Measurements from ENCODE around the gene HINT2. TPM values are rescaled to one million over a fixed set of nuclear protein-coding genes. Genes with fewer than 3 reads are reported as not detected.

HINT2 gene
- total RNA-seq, 6 experiments from 2014 or later: 23.3 to 35.3 (median 34.6) TPM

- DNase-seq: no peak
- Mint-ChIP-seq H3K27me3 (ENCODE audit: insufficient read depth) (peaks cover 4% of the 10 kb centered on the region), H3K4me1 (ENCODE audit: low read depth) (peaks cover 12% of the 10 kb centered on the region), H3K4me3 (no peak overlapping the region), H3K27ac (no peak overlapping the region), H3K36me3 (ENCODE audit: low read depth) (no peaks in the 10 kb centered on the region; the same call in 1 of the 2 replicates), H3K9me3 (no peaks in the 10 kb centered on the region)
- no peak for TF ChIP-seq CTCF (IDR thresholded peaks at IDR 0.05)
Measured at GRCh38 chr9:35839926-35840325, 25.1 kb upstream of the HINT2 start.

GRCh38 chr9:35836595-35836994 is 21.8 kb upstream of the HINT2 start:
- Mint-ChIP-seq H3K9me3 (no peaks in the 10 kb centered on the region), H3K4me1 (ENCODE audit: low read depth) (peaks cover 16% of the 10 kb centered on the region), H3K36me3 (ENCODE audit: low read depth) (no peaks in the 10 kb centered on the region; the same call in 1 of the 2 replicates), H3K27ac (no peak overlapping the region), H3K27me3 (ENCODE audit: insufficient read depth) (peaks cover 4% of the 10 kb centered on the region), H3K4me3 (no peak overlapping the region)
- no peak for DNase-seq
- TF ChIP-seq CTCF (IDR thresholded peaks at IDR 0.05): no peak

- Mint-ChIP-seq H3K9me3 (no peaks in the 10 kb centered on the region), H3K27me3 (ENCODE audit: insufficient read depth) (peaks cover 4% of the 10 kb centered on the region), H3K4me3 (no peak overlapping the region), H3K36me3 (ENCODE audit: low read depth) (no peaks in the 10 kb centered on the region; the same call in 1 of the 2 replicates), H3K27ac (no peak overlapping the region), H3K4me1 (ENCODE audit: low read depth) (peaks cover 23% of the 10 kb centered on the region)
- TF ChIP-seq CTCF (IDR thresholded peaks at IDR 0.05): no peak
- DNase-seq: no peak
Measured at GRCh38 chr9:35835766-35836165, 20.9 kb upstream of the HINT2 start.

GRCh38 chr9:35835216-35835632 is 20.4 kb upstream of the HINT2 start:
- Mint-ChIP-seq H3K4me1 (ENCODE audit: low read depth) (peaks cover 27% of the 10 kb centered on the region), H3K9me3 (no peaks in the 10 kb centered on the region), H3K4me3 (no peak overlapping the region), H3K27ac (no peak overlapping the region), H3K27me3 (ENCODE audit: insufficient read depth) (peaks cover 4% of the 10 kb centered on the region), H3K36me3 (ENCODE audit: low read depth) (no peaks in the 10 kb centered on the region; the same call in 1 of the 2 replicates)
- no peak for DNase-seq
- TF ChIP-seq CTCF (IDR thresholded peaks at IDR 0.05): peak; percentile 66

- Mint-ChIP-seq H3K27me3 (ENCODE audit: insufficient read depth) (peaks cover 4% of the 10 kb centered on the region), H3K9me3 (no peaks in the 10 kb centered on the region), H3K27ac (no peak overlapping the region), H3K4me1 (ENCODE audit: low read depth) (peaks cover 34% of the 10 kb centered on the region), H3K36me3 (ENCODE audit: low read depth) (no peaks in the 10 kb centered on the region; the same call in 1 of the 2 replicates), H3K4me3 (no peak overlapping the region)
- TF ChIP-seq CTCF (IDR thresholded peaks at IDR 0.05): no peak
- no peak for DNase-seq
Measured at GRCh38 chr9:35834260-35835215, 19.7 kb upstream of the HINT2 start.

All from HFFc6 (cell line).